GM18498 (cell line): ENCODE measurements around the gene DIO3.

Source experiments
- ATAC-seq: cut with Tn5 transposase; IDR thresholded peaks from one replicate; pipeline ENCODE4 v1.9.1; 2021; ENCODE audit warnings: mild to moderate bottlenecking, moderate library complexity; ENCODE audit not compliant: unreplicated experiment

The DIO3 gene

GRCh38 chr14:101579372-101580080 lies 18.2 kb downstream of the DIO3 start:
- no peak for ATAC-seq

GRCh38 chr14:101581806-101582205 lies 20.5 kb downstream of the DIO3 start:
- no peak for ATAC-seq

- ATAC-seq, result no peak
These were observed 21.0 kb downstream of the DIO3 start for GRCh38 chr14:101582294-101582693.

- no peak for ATAC-seq
These were observed 21.9 kb downstream of the DIO3 start for GRCh38 chr14:101583006-101583714.

GRCh38 chr14:101583715-101584054 lies 22.4 kb downstream of the DIO3 start:
- ATAC-seq, result no peak

- ATAC-seq, result no peak
These were observed 23.0 kb downstream of the DIO3 start for GRCh38 chr14:101584055-101584859.

- ATAC-seq, result no peak
These were observed 23.9 kb downstream of the DIO3 start for GRCh38 chr14:101585211-101585610.

- no peak for ATAC-seq
These were observed 25.5 kb downstream of the DIO3 start for GRCh38 chr14:101586531-101587430.

- ATAC-seq, result no peak
These were observed 26.2 kb downstream of the DIO3 start for GRCh38 chr14:101587441-101587911.

GRCh38 chr14:101588286-101588975 lies 27.1 kb downstream of the DIO3 start:
- no peak for ATAC-seq

GRCh38 chr14:101588990-101589389 lies 27.7 kb downstream of the DIO3 start:
- ATAC-seq, result no peak

GRCh38 chr14:101589486-101590015 lies 28.3 kb downstream of the DIO3 start:
- no peak for ATAC-seq

GRCh38 chr14:101590062-101590461 lies 28.8 kb downstream of the DIO3 start:
- ATAC-seq, result no peak

GRCh38 chr14:101590616-101591015 lies 29.3 kb downstream of the DIO3 start:
- ATAC-seq, result no peak

- no peak for ATAC-seq
These were observed 29.8 kb downstream of the DIO3 start for GRCh38 chr14:101591121-101591520.

- no peak for ATAC-seq
These were observed 30.3 kb downstream of the DIO3 start for GRCh38 chr14:101591582-101591981.

- no peak for ATAC-seq
These were observed 32.3 kb downstream of the DIO3 start for GRCh38 chr14:101593411-101594238.

- ATAC-seq, result no peak
These were observed 33.3 kb downstream of the DIO3 start for GRCh38 chr14:101594511-101595148.
